Measurements from ENCODE around the gene FYN. TPM values are rescaled to one million over a fixed set of nuclear protein-coding genes. Genes with fewer than 3 reads are reported as not detected.
A peak's percentile ranks its signal among the peaks of the same experiment; 100 is the strongest.

Gene FYN
- total RNA-seq, 2 experiments from 2014 or later = 266 to 323 TPM

DNA sequence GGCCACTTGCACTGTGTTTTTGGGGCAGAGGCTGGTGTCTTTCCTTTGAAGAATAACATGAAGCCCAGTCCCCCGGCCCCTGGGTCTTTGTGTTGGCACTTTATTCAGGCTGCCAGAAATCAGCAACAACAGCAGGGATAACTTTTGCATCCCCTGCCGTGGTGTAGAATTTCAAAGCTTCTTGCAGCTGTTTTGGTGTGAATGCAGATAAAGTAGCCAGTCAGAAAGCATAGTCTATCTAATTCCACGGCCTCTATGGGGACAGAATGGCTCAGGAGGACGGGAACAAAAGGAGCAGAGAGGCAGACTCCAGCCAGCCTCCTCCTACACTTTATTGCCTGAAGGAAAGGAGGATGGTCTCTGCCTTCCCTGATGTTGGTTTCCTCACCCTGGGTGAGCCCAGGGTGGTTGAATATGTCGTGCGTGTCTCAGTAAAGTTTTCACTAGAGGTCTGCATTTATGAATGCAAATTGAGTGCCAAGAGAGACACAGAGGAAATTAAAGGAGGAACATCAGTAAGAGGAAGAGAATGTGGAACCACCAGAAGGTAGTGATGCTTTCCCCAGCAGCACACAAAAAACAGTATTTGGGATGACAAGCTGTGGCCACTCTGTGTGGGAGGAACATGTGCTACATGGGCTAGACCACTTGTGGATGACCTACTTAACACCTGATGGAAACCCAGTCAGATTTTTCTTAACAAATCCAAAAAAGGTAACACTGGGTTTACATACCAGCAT, 141.6 kb downstream of the FYN start:
- H3K27me3 Mint-ChIP-seq = no peaks in the 10 kb centered on the region
- H3K4me1 Mint-ChIP-seq = peaks cover 66% of the 10 kb centered on the region
- no peak overlapping the region for H3K27ac Mint-ChIP-seq
- peaks cover 72% of the 10 kb centered on the region for H3K36me3 Mint-ChIP-seq
- no peak overlapping the region for H3K4me3 Mint-ChIP-seq
- CTCF ChIA-PET = interaction anchor here (0.7 kb wide), 1 partner anchor 9 kb away, joined by 3 read pairs; no protein-coding TSS in a partner anchor
- no peak for ATAC-seq
- no peak for DNase-seq
- peaks cover 6% of the 10 kb centered on the region for H3K9me3 Mint-ChIP-seq (ENCODE audit: low read depth)

DNA sequence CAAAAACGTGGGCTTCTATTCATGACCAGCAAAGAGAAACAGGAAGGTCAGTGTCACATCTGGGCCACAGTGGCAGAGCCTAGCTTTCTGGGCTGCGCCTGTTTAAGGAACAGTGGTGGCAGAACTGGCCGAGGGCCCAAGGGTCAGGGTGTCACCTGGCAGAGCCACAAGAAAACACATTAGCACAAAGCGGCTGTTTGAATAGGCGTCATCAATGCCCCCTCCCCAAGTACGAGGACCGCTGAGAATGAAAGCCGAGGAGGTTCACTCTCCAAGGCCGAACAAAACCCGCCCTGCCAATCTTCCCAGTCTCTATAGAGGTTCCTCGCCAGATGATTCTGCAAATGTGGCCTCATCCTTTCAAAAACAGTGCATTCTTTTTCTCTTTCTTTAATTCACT, 142.4 kb downstream of the FYN start:
- no peak for ATAC-seq
- Mint-ChIP-seq H3K9me3 (ENCODE audit: low read depth) (peaks cover 6% of the 10 kb centered on the region), H3K36me3 (peaks cover 75% of the 10 kb centered on the region), H3K4me1 (peaks cover 65% of the 10 kb centered on the region), H3K4me3 (no peak overlapping the region), H3K27ac (no peak overlapping the region), H3K27me3 (no peaks in the 10 kb centered on the region)
- no peak for DNase-seq
- CTCF ChIA-PET = interaction anchor here (0.7 kb wide), 1 partner anchor 10 kb away, joined by 3 read pairs; no protein-coding TSS in a partner anchor

DNA sequence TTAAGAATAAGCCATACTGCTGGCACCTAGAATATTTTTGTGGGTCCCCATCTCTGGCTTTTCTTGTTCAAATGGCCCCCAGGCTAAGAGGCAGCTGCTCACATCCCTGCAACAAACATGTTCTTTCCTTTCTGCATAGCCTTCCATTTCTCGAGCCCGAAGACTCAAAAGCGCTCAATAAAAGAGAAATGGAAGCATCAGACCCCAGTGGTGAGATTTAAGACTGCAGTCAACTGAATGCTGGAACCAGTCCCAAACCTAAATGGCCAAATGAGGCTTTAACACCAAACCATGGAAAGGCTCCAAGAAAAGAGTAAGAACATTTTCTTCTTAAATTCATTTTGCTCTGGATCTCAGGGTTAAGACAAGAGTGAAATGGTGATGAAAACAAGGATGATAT, 145.4 kb downstream of the FYN start:
- Mint-ChIP-seq H3K27ac (no peak overlapping the region), H3K36me3 (peaks cover 51% of the 10 kb centered on the region), H3K27me3 (no peaks in the 10 kb centered on the region), H3K9me3 (ENCODE audit: low read depth) (no peaks in the 10 kb centered on the region), H3K4me3 (no peak overlapping the region), H3K4me1 (peaks cover 71% of the 10 kb centered on the region)
- CTCF ChIA-PET = interaction anchor here (1.4 to 2.3 kb wide), 3 partner anchors 9 to 146 kb away, joined by 4 to 8 read pairs (median 6); partner anchors contain the start of gene FYN
- ATAC-seq (no peak), DNase-seq (no peak)

DNA sequence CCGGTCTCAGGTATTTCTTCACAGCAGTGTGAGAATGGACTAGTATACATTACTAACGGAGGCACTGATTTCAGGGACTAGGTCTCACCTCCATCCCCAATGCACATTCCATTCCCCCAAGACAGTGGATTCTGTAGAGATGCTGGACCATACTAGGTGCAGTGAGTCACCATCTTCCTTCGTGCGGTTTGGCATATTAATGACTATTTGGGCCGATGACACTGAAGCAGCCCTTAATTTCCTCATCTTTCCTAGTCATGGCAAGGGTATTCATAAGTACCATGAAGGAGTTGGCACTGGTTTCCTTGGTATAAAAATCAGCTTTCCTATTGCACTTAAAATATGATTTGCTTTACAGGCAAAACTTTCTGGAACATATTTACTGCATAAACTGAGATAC, 146.2 kb downstream of the FYN start:
- Mint-ChIP-seq H3K27ac (no peak overlapping the region), H3K4me1 (peaks cover 71% of the 10 kb centered on the region), H3K27me3 (no peaks in the 10 kb centered on the region), H3K36me3 (peaks cover 49% of the 10 kb centered on the region), H3K4me3 (no peak overlapping the region), H3K9me3 (ENCODE audit: low read depth) (no peaks in the 10 kb centered on the region)
- ATAC-seq (no peak), DNase-seq (no peak)
- CTCF ChIA-PET = interaction anchor here (0.6 to 2.3 kb wide), 7 partner anchors 10 to 265 kb away, joined by 3 to 8 read pairs (median 4); partner anchors contain the start of gene FYN

DNA sequence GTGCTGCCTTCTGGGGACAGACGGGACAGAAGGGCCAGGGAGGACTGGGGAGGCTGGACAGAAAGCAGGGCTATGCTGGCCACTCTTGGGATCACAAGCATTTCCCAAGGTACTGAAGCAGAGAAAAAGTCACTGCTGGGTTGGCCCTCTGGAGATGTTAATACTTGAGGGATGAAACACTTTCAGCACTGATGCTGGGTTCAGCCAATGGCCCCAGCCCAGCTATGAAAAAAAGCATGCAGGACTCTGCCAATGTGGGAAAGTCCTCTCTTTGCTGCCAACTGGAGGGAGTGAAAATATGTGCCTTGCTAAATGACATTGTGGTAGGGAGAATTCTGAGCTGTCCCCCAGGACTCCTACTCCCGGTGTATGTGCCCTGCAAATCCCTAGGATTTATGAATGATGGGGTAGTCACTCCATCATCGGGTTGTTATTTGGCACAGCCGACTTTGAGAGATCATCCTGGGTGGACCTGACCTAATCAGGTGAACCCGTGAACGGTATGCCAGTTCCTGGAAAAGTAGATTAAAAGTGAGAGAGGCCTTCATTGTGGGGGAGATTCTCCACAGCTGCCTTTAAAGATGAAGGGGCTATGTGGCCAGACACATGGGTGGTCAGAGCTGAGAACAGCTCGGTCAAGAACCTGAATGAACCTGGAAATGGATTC, 147.7 kb downstream of the FYN start:
- no peak for DNase-seq
- CTCF ChIA-PET = interaction anchor here (1.1 to 2.3 kb wide), 8 partner anchors 9 to 267 kb away, joined by 3 to 8 read pairs (median 6); no protein-coding TSS in a partner anchor
- Mint-ChIP-seq H3K9me3 (ENCODE audit: low read depth) (no peaks in the 10 kb centered on the region), H3K4me1 (peaks cover 73% of the 10 kb centered on the region), H3K4me3 (no peak overlapping the region), H3K27ac (peak overlapping the region; percentile 85), H3K36me3 (peaks cover 46% of the 10 kb centered on the region), H3K27me3 (no peaks in the 10 kb centered on the region)
- ATAC-seq = no peak

DNA sequence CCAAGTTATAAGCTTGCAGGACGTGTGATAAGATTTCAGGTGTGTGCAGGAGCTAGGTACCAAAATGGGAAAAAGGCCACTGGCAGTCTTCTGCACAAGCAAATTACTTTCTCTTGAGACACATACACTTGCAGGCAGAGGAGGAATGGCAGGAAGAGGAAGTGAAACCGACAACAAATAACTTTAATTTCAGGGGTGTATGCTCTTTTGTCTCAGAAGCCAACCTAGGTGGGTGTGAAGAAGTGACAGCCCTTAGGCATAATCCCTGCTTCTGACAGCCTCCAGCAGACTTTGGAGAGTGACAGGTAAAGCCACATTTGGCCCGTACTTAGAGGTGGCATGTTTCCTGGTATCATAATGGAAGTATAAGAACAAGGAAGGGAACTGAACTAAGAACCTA, 148.7 kb downstream of the FYN start:
- CTCF ChIA-PET = interaction anchor here (0.9 to 1.6 kb wide), 5 partner anchors 13 to 79 kb away, joined by 3 to 4 read pairs (median 3); no protein-coding TSS in a partner anchor
- H3K27ac Mint-ChIP-seq = peak overlapping the region; percentile 85
- H3K36me3 Mint-ChIP-seq = peaks cover 50% of the 10 kb centered on the region
- H3K9me3 Mint-ChIP-seq (ENCODE audit: low read depth) = no peaks in the 10 kb centered on the region
- ATAC-seq (peak; percentile 79), DNase-seq (peak; percentile 44)
- peak overlapping the region; percentile 61 for H3K4me3 Mint-ChIP-seq
- peaks cover 73% of the 10 kb centered on the region for H3K4me1 Mint-ChIP-seq
- no peaks in the 10 kb centered on the region for H3K27me3 Mint-ChIP-seq

DNA sequence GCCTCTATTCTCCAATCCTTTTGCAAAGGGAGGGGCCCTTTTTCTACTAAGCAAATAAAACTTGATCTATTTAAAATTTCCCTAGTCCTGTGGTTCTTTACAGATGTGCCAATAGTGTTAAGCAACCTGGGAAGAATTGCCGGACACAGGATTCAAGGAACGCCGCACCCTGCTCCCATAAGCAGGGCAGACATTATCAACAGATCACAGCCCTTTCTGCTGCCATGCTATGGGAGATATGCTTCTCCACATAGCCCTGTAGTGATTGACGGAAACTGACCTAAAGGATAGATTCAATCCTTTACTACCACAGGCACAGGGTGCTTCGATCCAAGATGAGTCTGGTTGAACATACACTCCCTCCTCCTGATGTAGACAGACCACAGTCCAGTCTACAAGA, 149.2 kb downstream of the FYN start:
- H3K4me1 Mint-ChIP-seq = peaks cover 75% of the 10 kb centered on the region
- H3K27me3 Mint-ChIP-seq = no peaks in the 10 kb centered on the region
- H3K36me3 Mint-ChIP-seq = peaks cover 53% of the 10 kb centered on the region
- ATAC-seq (peak; percentile 35), DNase-seq (no peak)
- H3K27ac Mint-ChIP-seq = peak overlapping the region; percentile 85
- peak overlapping the region; percentile 61 for H3K4me3 Mint-ChIP-seq
- no peaks in the 10 kb centered on the region for H3K9me3 Mint-ChIP-seq (ENCODE audit: low read depth)
- CTCF ChIA-PET = interaction anchor here (0.9 to 1.6 kb wide), 6 partner anchors 14 to 80 kb away, joined by 3 to 4 read pairs (median 3); no protein-coding TSS in a partner anchor

DNA sequence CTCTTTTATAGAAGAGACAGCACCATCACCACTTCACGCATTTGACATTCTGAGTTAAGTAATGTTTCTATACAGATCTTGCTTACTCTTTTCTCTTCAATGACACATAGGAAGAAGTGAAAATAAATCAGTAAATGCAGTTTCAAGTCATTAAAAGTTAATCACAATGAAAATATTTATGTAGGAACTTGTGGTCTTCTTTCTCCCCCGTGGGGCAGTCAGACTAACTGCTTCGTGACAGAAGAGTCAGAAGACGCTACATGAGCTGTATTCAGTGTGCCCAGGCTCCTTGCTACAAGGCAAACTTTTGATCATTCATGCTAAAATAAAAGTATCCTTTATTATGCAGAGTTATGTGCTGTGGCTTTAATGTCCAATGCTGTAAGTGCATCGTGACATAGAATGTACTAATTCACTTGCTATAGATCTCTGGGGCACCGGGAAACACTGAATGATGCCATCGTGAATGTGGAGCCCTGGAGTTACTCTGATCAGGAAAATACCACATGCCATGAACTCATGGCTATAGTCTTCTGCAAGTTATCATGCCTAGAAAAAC, 149.8 kb downstream of the FYN start:
- Mint-ChIP-seq H3K27me3 (no peaks in the 10 kb centered on the region), H3K36me3 (peaks cover 56% of the 10 kb centered on the region), H3K4me3 (no peak overlapping the region), H3K27ac (no peak overlapping the region), H3K9me3 (ENCODE audit: low read depth) (no peaks in the 10 kb centered on the region), H3K4me1 (peaks cover 75% of the 10 kb centered on the region)
- no peak for DNase-seq
- CTCF ChIA-PET = interaction anchor here (0.6 to 1.7 kb wide), 9 partner anchors 11 to 320 kb away, joined by 3 to 5 read pairs (median 3); no protein-coding TSS in a partner anchor
- ATAC-seq = no peak

DNA sequence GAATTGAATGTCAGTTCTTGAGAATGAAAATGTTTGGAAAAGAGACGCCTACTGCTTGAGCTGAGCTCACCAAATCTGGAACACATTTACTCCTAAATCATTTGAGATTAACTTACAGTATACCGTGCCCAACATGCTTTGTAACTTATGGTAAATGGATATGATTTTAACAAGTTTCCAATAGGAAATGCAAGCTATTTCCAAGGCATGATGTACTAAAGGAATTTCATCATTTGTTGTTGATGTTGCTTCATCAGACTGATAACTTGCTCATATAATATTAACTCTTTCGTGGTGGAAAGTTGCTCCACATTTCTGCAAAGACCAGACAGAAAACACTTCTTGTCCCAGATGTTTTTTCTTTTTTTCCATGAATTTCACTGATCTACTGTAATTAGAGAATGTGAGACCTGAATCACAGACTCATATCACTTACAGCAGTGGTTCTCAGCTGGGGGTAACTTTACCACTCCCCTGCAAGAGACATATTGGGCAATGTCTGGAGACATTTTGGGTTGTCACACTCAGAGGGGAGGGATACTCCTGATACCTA, 151.0 kb downstream of the FYN start:
- CTCF ChIA-PET = interaction anchor here (0.6 to 1.7 kb wide), 13 partner anchors 12 to 318 kb away, joined by 3 to 14 read pairs (median 3); no protein-coding TSS in a partner anchor
- H3K36me3 Mint-ChIP-seq = peaks cover 60% of the 10 kb centered on the region
- no peak overlapping the region for H3K4me3 Mint-ChIP-seq
- peak overlapping the region; percentile 45 for H3K27ac Mint-ChIP-seq
- H3K4me1 Mint-ChIP-seq = peaks cover 73% of the 10 kb centered on the region
- DNase-seq (no peak), ATAC-seq (no peak)
- no peaks in the 10 kb centered on the region for H3K9me3 Mint-ChIP-seq (ENCODE audit: low read depth)
- H3K27me3 Mint-ChIP-seq = no peaks in the 10 kb centered on the region

DNA sequence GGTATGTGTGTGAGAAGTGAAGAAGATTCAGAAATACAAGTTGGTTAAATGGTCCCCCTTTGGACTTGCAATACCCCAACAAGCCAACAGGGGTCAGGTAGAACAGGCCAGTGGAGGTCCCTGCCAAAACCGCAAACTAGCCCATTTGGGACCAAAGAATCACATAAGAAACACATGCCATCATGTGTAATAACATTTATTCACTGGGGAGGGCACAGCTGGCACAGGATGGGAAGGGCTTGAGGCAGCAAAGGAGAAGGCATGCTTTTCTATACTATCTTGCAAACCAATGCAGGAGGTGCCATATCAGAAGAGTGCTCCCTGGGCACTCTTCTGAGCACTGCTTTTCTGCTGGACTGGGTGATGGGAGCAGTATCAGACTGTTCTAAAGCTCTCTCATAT, 151.5 kb downstream of the FYN start:
- DNase-seq (peak; percentile 68), ATAC-seq (no peak)
- Mint-ChIP-seq H3K36me3 (peaks cover 55% of the 10 kb centered on the region), H3K9me3 (ENCODE audit: low read depth) (no peaks in the 10 kb centered on the region), H3K27ac (peak overlapping the region; percentile 62), H3K27me3 (no peaks in the 10 kb centered on the region), H3K4me3 (no peak overlapping the region), H3K4me1 (peaks cover 70% of the 10 kb centered on the region)
- CTCF ChIA-PET = interaction anchor here (0.6 to 2.0 kb wide), 13 partner anchors 11 to 318 kb away, joined by 3 to 14 read pairs (median 3); no protein-coding TSS in a partner anchor

DNA sequence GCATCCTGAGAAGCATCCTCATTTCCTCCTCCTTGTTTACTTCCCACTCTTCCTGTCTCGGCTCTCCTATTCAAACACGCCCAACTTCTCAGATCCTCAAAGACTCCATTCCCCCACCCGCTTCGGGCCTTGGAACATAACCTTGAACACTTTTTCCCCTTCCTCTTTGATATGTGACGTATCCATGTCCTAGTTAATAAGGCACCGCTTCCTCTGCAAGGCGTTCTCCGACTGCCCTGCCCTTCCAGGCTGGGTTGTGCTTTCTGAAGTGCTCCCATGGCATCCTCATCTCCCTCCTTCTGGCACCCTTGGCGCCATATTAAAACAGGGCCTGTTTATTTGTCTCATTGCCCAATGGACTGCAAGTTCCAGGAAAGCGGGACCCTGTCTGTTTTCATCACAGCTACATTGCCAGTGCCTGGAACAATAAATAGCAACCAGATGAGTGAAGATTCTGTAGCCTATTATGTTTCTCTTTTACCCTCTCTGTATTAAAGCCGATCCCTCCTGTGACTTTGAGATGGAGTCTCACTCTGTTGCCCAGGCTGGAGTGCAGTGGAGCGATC, 152.2 kb downstream of the FYN start:
- no peaks in the 10 kb centered on the region for H3K9me3 Mint-ChIP-seq (ENCODE audit: low read depth)
- H3K4me1 Mint-ChIP-seq = peaks cover 68% of the 10 kb centered on the region
- H3K27ac Mint-ChIP-seq = peak overlapping the region; percentile 37
- no peak overlapping the region for H3K4me3 Mint-ChIP-seq
- CTCF ChIA-PET = interaction anchor here (1.5 to 2.0 kb wide), 5 partner anchors 11 to 319 kb away, joined by 3 to 14 read pairs (median 4); no protein-coding TSS in a partner anchor
- H3K27me3 Mint-ChIP-seq = no peaks in the 10 kb centered on the region
- DNase-seq (no peak), ATAC-seq (no peak)
- peaks cover 50% of the 10 kb centered on the region for H3K36me3 Mint-ChIP-seq

DNA sequence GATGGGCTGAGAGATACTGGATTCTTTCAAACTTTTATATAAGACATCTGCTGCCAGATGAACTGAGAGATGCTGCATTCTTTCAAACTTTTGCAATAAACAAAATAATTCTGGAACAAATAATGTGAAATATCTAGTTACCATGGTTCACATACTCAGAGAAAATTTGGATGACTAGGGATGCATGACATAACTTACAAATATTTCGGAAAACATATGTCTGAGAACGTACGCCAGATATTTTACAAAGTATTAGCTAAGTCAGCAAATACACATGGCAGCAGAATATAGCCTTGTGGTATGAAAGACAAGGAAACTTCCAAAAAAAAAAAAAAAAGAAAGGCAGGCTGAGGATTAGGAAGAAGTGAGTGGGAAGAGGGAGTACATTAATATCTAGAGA, 154.3 kb downstream of the FYN start:
- peaks cover 67% of the 10 kb centered on the region for H3K4me1 Mint-ChIP-seq
- peaks cover 56% of the 10 kb centered on the region for H3K36me3 Mint-ChIP-seq
- no peaks in the 10 kb centered on the region for H3K9me3 Mint-ChIP-seq (ENCODE audit: low read depth)
- ATAC-seq (no peak), DNase-seq (no peak)
- no peak overlapping the region for H3K4me3 Mint-ChIP-seq
- H3K27me3 Mint-ChIP-seq = no peaks in the 10 kb centered on the region
- no peak overlapping the region for H3K27ac Mint-ChIP-seq
- CTCF ChIA-PET = no interaction called here

Measured in activated CD8-positive, alpha-beta memory T cell treated with anti-CD3 and anti-CD28 coated beads, Interleukin-2, amount 10 ng/mL, durations not matched to agents 7 days and 5 days (primary cell).